ENCODE data around the gene LEMD3. TPM values are rescaled to one million over a fixed set of nuclear protein-coding genes. Genes with fewer than 3 reads are reported as not detected.

The LEMD3 gene
- polyA plus RNA-seq, 1 donor from 2014 or later, result 41.0 TPM

DNA sequence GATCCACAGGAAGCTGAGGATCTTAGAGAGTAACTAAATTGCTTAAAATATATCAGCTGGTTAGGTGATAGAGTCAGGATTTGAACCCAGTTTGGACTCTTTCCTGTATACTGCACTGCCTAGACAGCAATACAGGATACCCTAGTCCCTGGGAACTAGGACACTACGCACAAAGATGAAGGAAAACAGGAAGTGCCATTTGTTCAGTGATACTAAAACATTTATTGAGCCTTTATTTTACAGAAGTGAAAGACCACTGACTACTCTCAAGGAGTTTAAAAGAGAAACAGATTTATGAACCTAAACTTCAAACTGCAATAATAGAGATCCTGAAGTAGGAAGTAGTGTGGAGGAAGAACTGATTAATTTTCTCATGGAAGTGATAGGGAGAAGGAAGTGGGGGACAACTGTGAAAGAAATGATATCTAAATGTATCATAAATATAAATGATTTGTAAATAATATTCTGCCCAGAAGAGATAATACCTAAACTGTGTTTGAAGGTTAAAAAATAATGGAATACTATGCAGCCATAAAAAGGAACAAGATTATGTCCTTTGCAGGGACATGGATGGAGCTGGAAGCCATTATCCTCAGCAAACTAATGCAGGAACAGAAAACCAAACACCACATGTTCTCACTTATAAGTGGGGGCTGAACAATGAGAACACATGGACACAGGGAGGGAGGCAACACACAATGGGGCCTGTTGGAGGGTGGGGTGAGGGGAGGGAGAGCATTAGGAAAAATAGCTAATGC is 127.3 kb downstream of the LEMD3 start:
- H4K20me1 ChIP-seq (ENCODE audit: insufficient read depth), result no peaks in the 10 kb centered on the region
- H3F3A ChIP-seq (ENCODE audit: insufficient read depth, low read length, poor library complexity, severe bottlenecking), result no peaks in the 10 kb centered on the region
- H3K27me3 ChIP-seq (ENCODE audit: insufficient read depth, low read depth, low read length), result no peaks in the 10 kb centered on the region
- H3K9me2 ChIP-seq (ENCODE audit: insufficient read depth, low read length), result no peaks in the 10 kb centered on the region
- H3K27ac ChIP-seq (ENCODE audit: low read length), result no peak overlapping the region
- H3K79me2 ChIP-seq (replicated peaks; ENCODE audit: insufficient read depth, low read length), result no peaks in the 10 kb centered on the region
- H3K9ac ChIP-seq (ENCODE audit: low read length), result no peak overlapping the region
- H3K4me2 ChIP-seq (ENCODE audit: low read length), result no peak overlapping the region
- H2AFZ ChIP-seq (ENCODE audit: low read depth, low read length), result no peak overlapping the region
- H3K36me3 ChIP-seq (ENCODE audit: insufficient read depth, low read length), result no peaks in the 10 kb centered on the region
- H3K9me3 ChIP-seq (ENCODE audit: low read length), result no peaks in the 10 kb centered on the region
- no peak for TF ChIP-seq RAD21 (conservative IDR thresholded peaks at IDR 0.05)
- TF ChIP-seq CTCF (IDR thresholded peaks at IDR 0.05; ENCODE audit: poor library complexity, severe bottlenecking), result no peak
- no peak for TF ChIP-seq REST (IDR thresholded peaks at IDR 0.05; ENCODE audit: borderline replicate concordance)
- TF ChIP-seq POLR2AphosphoS5 (IDR thresholded peaks at IDR 0.05), result no peak
- TF ChIP-seq EZH2 (IDR thresholded peaks at IDR 0.05; ENCODE audit: borderline replicate concordance, insufficient read depth, low read length, poor library complexity, severe bottlenecking), result no peak
- no peak for TF ChIP-seq EP300 (conservative IDR thresholded peaks at IDR 0.05; ENCODE audit: poor library complexity, severe bottlenecking)
- no peak for TF ChIP-seq TAF1 (IDR thresholded peaks at IDR 0.05; ENCODE audit: low read depth)
- no peak for TF ChIP-seq MXI1 (conservative IDR thresholded peaks at IDR 0.05; ENCODE audit: poor library complexity, severe bottlenecking)
- no peak for TF ChIP-seq SMC3 (conservative IDR thresholded peaks at IDR 0.05; ENCODE audit: poor library complexity)
- no peak overlapping the region for H3K4me3 ChIP-seq (ENCODE audit: low read length)

Other genes with a start within 250 kb of the LEMD3 start
- gene WIF1, start 48.3 kb upstream of the LEMD3 start, polyA plus RNA-seq, result 0.77 and 1.7 TPM in 2 replicates
- gene MSRB3, start 109.1 kb downstream of the LEMD3 start, polyA plus RNA-seq, result 0.19 and 0.72 TPM in 2 replicates